ELF-1 (cell line): ENCODE results near the gene FAM156A.
"Not testable (repeated sequence)": the region's sequence is repeated elsewhere in the genome, so short reads cannot be mapped to it uniquely, and the experiment has no call there.

Experiments used
- DNase-seq: peaks from one replicate; pipeline ENCODE4 v3.0.0-alpha.2; 2016; ENCODE audit warnings: low read depth, low spot score

The FAM156A gene

GRCh38 chrX:52905531-52905930 lies 52.8 kb downstream of the FAM156A start:
- DNase-seq: not testable (repeated sequence)
